GM23338 (cell line): ENCODE measurements around the gene OCA2.

Experiments used
- CREB1 ChIP-seq: fragments of 250-450 bp; sonication (Bioruptor Pico); IDR thresholded peaks from 2 replicates; pipeline ENCODE4 v1.5.0; 2020; ENCODE audit warnings: low read depth, mild to moderate bottlenecking, moderate library complexity
- CTCF ChIP-seq, 2 experiments: fragments of 200-600 bp in 1 of 2; sonication (generic) in 1 of 2; conservative IDR thresholded peaks; 2 replicates each; pipeline versions ENCODE4 v1.5.1 to v1.6.1; 2016 to 2017; ENCODE audit warnings: antibody characterized with exemption in 2 of 2, low read depth in 2 of 2, mild to moderate bottlenecking in 2 of 2, moderate library complexity in 1 of 2
- EZH2 ChIP-seq: fragments of 200-600 bp; sonication (generic); IDR thresholded peaks from one replicate; pipeline ENCODE4 v1.8.0; 2017; ENCODE audit warnings: antibody characterized with exemption, mild to moderate bottlenecking, low read depth; ENCODE audit not compliant: unreplicated experiment
- EZH2phosphoT487 ChIP-seq: fragments of 200-600 bp; sonication (generic); IDR thresholded peaks from one replicate; pipeline ENCODE4 v1.8.1; 2018; ENCODE audit warnings: antibody characterized with exemption; ENCODE audit not compliant: unreplicated experiment
- JUNB ChIP-seq: IDR thresholded peaks from one replicate; pipeline ENCODE4 v1.6.1; 2016; ENCODE audit warnings: antibody characterized with exemption; ENCODE audit not compliant: unreplicated experiment
- NANOG ChIP-seq: IDR thresholded peaks from 2 replicates; pipeline ENCODE4 v1.6.1; 2016; ENCODE audit warnings: antibody characterized with exemption, borderline replicate concordance
- POLR2AphosphoS5 ChIP-seq: IDR thresholded peaks from 2 replicates; pipeline ENCODE4 v1.6.1; 2016; ENCODE audit warnings: antibody characterized with exemption, low read depth
- REST ChIP-seq: IDR thresholded peaks from one replicate; pipeline ENCODE4 v1.6.1; 2018; ENCODE audit warnings: antibody characterized with exemption; ENCODE audit not compliant: unreplicated experiment
- ZNF114 ChIP-seq: fragments of 250-450 bp; sonication (Bioruptor Pico); IDR thresholded peaks from 2 replicates; pipeline ENCODE4 v1.5.0; 2020; ENCODE audit warnings: mild to moderate bottlenecking, moderate library complexity
- ZNF331 ChIP-seq: fragments of 250-450 bp; sonication (Bioruptor Pico); IDR thresholded peaks from 2 replicates; pipeline ENCODE4 v1.5.0; 2020; ENCODE audit warnings: low read depth, mild to moderate bottlenecking, moderate library complexity

- TF ChIP-seq CTCF (conservative IDR thresholded peaks at IDR 0.05; ENCODE audit: low read depth in 2 of 2) = no peak
- no peak for TF ChIP-seq REST
- no peak for TF ChIP-seq POLR2AphosphoS5
- TF ChIP-seq CREB1 (CRISPR knock-in tag) = no peak
- no peak for TF ChIP-seq EZH2phosphoT487
- TF ChIP-seq EZH2 = no peak
- no peak for TF ChIP-seq JUNB
- TF ChIP-seq ZNF114 (CRISPR knock-in tag) = no peak
- no peak for TF ChIP-seq ZNF331
- no peak for TF ChIP-seq NANOG
Observed at GRCh38 chr15:28118083-28118482, 19.0 kb upstream of the OCA2 start.
